HG03103 (cell line): ENCODE data around the gene ZCWPW1.

Experiments
- ATAC-seq: cut with Tn5 transposase; IDR thresholded peaks from one replicate; pipeline ENCODE4 v1.9.1; 2021; ENCODE audit warnings: low read depth; ENCODE audit not compliant: unreplicated experiment

ZCWPW1 gene

GRCh38 chr7:100433592-100434296 is 5.2 kb upstream of the ZCWPW1 start:
- no peak for ATAC-seq

GRCh38 chr7:100433276-100433591 is 4.7 kb upstream of the ZCWPW1 start:
- no peak for ATAC-seq

DNA sequence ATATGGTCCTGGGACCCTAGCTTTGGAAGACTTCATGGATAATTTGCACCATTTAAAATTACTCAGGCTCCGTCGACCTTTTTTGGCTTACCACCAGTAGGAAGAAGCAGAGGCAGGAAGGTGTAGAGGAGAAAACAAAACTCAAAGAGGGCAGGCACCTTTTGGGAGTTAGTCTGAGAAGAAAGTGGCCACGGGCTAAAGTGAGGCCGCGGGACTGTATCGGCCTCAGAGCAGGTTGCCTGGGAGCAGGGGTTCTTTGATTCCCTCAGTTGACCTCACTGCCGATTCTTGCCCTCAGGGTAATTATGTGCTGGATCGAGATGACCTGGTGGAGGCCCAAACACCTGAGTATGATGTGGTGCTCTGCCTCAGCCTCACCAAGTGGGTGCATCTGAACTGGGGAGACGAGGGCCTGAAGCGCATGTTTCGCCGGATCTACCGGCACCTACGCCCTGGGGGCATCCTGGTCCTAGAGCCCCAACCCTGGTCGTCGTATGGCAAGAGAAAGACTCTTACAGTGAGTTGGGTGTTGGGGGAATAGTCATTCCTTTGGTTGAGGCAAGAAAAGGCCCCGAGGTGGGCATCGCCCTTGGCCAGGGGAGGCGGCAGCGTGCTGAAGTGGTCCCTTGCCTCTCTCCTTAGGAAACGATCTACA is 4.2 kb upstream of the ZCWPW1 start:
- ATAC-seq: no peak

DNA sequence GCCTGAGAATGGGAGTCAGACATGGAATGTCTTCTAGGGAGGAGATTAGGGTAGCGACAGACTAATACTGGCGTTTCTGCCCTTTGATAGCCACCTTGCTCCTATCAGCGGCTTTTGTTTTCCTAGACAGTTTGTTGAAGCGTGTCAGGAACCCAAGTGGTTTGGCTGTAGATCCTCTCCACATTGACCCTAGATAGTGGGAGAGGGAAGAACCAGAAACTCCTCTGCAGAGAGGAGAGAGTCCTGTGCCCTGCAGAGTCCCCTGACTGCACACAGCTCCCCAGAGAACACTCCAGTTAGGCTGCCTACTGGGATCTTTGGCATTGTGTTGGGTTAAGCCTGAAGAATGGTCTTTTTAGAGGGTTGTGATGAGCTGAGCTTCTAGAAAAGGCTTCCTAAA is 3.5 kb upstream of the ZCWPW1 start:
- no peak for ATAC-seq

DNA sequence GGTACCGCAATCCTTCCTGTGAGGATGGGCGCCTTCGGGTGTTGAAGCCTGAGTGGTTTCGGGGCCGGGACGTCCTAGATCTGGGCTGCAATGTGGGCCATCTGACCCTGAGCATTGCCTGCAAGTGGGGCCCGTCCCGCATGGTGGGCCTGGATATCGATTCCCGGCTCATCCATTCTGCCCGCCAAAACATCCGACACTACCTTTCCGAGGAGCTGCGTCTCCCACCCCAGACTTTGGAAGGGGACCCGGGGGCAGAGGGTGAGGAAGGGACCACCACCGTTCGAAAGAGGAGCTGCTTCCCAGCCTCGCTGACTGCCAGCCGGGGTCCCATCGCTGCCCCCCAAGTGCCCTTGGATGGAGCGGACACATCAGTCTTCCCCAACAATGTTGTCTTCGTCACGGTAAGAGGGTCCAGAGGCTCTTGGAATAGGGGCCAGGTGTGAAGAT is 2.8 kb upstream of the ZCWPW1 start:
- no peak for ATAC-seq

DNA sequence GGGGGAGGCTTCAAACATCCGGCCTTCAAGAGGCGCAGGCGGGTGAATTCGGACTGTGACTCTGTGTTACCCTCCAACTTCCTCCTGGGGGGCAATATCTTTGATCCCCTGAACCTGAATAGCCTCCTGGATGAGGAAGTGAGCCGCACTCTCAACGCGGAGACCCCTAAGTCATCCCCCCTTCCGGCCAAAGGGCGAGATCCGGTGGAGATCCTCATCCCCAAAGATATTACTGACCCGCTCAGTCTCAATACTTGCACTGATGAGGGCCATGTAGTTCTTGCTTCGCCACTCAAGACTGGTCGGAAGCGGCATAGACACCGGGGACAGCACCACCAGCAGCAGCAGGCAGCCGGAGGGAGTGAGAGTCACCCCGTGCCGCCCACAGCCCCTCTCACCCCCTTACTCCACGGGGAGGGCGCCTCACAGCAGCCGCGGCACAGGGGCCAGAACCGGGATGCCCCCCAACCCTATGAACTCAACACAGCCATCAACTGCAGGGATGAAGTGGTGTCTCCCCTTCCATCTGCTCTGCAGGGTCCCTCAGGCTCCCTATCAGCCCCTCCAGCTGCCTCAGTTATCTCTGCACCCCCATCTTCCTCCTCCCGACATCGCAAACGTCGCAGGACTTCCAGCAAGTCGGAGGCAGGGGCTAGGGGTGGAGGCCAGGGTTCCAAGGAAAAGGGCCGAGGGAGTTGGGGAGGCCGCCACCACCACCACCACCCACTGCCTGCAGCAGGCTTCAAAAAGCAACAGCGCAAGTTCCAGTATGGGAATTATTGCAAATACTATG is 2.2 kb upstream of the ZCWPW1 start:
- no peak for ATAC-seq

- ATAC-seq: peak; percentile 31
Observed at GRCh38 chr7:100429637-100430492, 1.4 kb upstream of the ZCWPW1 start, which contains the start of gene MEPCE. TSS of gene MEPCE (plus strand) at chr7:100429831. CDS start at chr7:100430019, 188 bp downstream.

DNA sequence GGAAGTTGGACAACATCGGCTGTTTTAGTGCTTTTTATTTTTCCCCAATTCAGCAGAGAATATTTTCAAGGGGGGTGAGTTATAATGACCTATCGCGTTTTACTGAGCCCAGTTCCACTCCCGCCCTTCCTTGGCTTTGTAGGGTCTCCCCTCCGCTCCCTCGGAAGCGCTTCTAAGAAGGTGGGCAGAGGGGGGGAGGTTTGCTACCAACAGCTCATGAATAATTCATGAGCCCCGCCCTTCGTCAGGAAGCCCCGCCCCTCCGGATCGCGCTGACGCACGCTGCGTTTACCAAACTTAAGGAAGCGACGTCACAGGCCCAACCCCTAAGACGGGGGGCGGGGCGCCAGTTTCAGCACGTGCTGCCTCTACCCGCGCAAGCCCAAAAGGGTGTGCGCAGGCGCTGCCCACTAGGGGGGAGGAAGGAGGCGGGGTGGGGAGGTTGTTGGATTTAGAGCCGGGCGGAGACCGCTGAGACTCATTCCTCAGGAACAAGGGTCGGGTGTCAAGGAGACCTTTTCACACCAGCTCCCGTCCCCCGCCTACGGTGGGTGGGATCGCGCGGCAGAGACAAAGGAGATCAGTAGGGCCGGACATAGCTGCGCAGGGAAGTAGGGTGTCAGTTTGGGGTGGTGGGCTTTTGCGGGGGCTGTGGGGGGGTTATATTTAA is 599 bp upstream of the ZCWPW1 start:
- peak; percentile 30 for ATAC-seq

DNA sequence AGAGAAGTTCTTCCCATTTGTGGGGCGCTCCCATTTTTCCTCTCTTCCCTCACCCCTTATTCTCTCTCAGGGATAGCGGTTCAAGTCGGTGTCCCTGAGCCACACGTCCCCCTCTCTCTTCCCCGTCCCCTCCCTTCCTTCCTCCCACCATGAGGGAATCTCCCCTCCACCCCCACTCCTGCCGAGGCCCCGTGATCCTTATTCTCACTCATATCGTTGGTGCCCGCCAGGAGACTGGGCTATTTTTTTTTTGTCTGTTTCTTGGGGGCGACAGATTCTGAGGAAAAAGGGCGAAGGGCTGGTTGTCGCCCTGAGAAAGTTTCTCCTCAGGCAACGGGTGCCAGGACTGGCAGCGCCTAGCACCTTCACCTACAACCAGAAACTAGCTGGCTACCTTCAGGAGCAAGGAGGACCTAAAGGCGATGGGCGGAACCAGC is 723 bp downstream of the ZCWPW1 start:
- ATAC-seq: no peak

- ATAC-seq: no peak
Observed at GRCh38 chr7:100426516-100426915, 2.0 kb downstream of the ZCWPW1 start.

DNA sequence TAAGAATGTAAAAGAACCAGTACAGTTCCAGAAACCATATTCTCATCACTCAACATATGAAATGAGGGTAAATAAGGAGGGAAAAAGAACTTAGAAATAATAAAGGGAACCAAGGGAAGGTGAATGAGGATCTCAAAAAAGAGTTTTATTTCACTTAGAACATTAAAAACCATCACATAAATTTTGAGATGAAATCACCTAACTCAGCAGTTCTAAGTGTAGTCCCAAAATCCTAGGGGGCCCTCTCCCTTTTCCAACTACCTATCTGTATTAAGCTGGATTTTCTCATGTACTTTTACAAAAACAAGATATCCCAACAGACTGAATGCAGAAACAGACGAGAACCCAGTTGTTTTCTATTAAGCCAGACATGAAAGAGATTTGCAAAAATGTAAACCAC is 3.2 kb downstream of the ZCWPW1 start:
- ATAC-seq: no peak

GRCh38 chr7:100423315-100423714 is 5.2 kb downstream of the ZCWPW1 start:
- ATAC-seq: no peak

DNA sequence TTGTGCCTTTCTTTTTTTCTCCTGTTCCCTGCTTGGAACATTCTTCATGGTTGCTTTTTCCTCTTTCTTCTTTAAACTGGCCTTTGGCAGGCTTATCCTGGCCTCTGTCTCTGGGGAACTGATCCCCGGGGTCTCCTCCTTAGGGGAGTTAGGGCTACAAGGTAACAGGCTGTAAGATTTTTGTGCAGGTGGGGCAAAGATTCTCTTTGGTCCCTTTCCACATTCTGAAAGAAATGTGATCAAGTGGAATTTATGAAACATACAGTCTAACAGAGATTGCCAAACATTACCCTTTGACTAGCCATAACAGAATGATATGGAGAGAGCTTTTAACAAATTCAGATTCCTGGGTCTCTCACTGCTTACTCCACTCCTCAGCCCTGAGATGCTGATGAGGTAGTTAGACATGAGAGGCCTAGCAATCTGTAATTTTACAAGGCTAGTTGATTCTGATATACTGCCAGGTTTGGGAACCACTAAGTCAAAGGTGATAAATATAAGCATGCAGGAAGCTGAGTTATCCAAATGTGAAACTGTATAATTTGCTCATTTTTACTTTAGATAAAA is 8.8 kb downstream of the ZCWPW1 start:
- ATAC-seq: no peak

GRCh38 chr7:100418930-100419659 is 9.4 kb downstream of the ZCWPW1 start:
- no peak for ATAC-seq

DNA sequence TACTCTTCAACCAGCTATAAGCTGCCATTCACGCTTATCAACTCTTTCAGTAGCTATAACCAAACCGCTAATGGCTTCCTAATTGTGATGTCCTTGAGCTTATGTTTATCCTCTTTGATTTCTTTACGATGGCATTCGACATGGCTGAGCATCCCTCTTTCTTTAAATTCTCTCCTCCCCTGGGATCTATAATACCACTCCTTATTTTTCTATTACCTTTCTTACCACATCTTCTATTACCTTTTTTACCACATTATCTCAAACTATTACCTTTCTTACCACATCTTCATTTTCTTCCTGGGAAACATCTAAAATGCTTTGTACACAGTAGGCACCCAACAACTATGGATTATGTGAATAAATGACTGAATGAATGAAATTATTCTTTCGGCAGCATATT is 13.1 kb downstream of the ZCWPW1 start:
- ATAC-seq: no peak

GRCh38 chr7:100413889-100414288 is 14.6 kb downstream of the ZCWPW1 start:
- no peak for ATAC-seq

- no peak for ATAC-seq
Observed at GRCh38 chr7:100413346-100413745, 15.2 kb downstream of the ZCWPW1 start.

DNA sequence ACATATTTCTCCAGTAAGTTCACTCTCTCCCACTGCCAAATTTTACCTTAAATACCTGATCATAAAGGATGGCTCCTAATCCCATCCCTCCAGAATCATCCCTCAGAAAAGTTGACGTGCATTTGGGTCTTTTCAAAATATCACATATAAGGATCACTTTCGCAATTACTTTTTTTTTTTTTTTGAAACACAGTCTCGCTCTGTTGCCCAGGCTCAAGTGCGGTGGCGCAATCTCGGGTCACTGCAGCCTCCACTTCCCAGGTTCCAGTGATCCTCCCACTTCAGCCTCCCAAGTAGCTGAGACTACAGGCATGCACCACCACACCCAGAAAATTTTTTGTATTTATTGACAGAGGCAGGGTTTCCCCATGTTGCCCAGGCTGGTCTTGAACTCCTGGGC is 17.4 kb downstream of the ZCWPW1 start:
- no peak for ATAC-seq
